Spleen (tissue), 11 donors: ENCODE measurements around the gene CD180. TPM values are rescaled to one million over a fixed set of nuclear protein-coding genes. Genes with fewer than 3 reads are reported as not detected.
A peak's percentile ranks its signal among the peaks of the same experiment; 100 is the strongest.

Source experiments
- DNase-seq: peaks from one replicate; pipeline ENCODE4 v3.0.0-alpha.2; 2020
- H3K27ac ChIP-seq, 8 donors: fragments of 200-600 bp; sonication (generic) in 7 of 8; 1 replicate in 4 of 8; 2 replicates in 4 of 8; pipeline versions ENCODE4 v1.5.0 to v1.8.0; 2016 to 2021; ENCODE audit warnings: inconsistent platforms in 4 of 8, mild to moderate bottlenecking in 4 of 8, moderate library complexity in 1 of 8
- H3K27me3 ChIP-seq, 7 donors: fragments of 200-600 bp; sonication (generic) in 6 of 7; replicated peaks in 1 of 7; 1 replicate in 4 of 7; 2 replicates in 3 of 7; pipeline versions ENCODE4 v1.5.0 to v1.8.0; 2016 to 2021; ENCODE audit warnings: inconsistent platforms in 3 of 7, mild to moderate bottlenecking in 1 of 7
- H3K36me3 ChIP-seq, 6 donors: fragments of 200-600 bp; sonication (generic) in 5 of 6; 1 replicate in 4 of 6; 2 replicates in 2 of 6; pipeline versions ENCODE4 v1.5.0 to v1.8.0; 2016 to 2021; ENCODE audit warnings: inconsistent platforms in 2 of 6
- H3K4me1 ChIP-seq, 6 donors: fragments of 200-600 bp; sonication (generic) in 5 of 6; 1 replicate in 3 of 6; 2 replicates in 3 of 6; pipeline versions ENCODE4 v1.5.0 to v1.8.0; 2016 to 2021; ENCODE audit warnings: inconsistent platforms in 3 of 6
- H3K4me3 ChIP-seq, 8 donors: fragments of 200-600 bp; sonication (generic) in 7 of 8; 1 replicate in 4 of 8; 2 replicates in 4 of 8; pipeline versions ENCODE4 v1.5.0 to v1.8.0; 2016 to 2021; ENCODE audit warnings: inconsistent platforms in 4 of 8, mild to moderate bottlenecking in 4 of 8, moderate library complexity in 2 of 8
- H3K9me3 ChIP-seq, 8 donors: fragments of 200-600 bp; sonication (generic) in 7 of 8; 1 replicate in 4 of 8; 2 replicates in 4 of 8; pipeline versions ENCODE4 v1.5.0 to v1.8.0; 2016 to 2021; ENCODE audit warnings: inconsistent platforms in 4 of 8
- CTCF ChIP-seq, 11 experiments: fragments of 200-600 bp in 7 of 11; fragments of 450-650 bp in 4 of 11; sonication (generic) in 4 of 11; IDR thresholded peaks in 8 of 11; conservative IDR thresholded peaks in 3 of 11; 1 replicate in 7 of 11; 2 replicates in 4 of 11; pipeline versions ENCODE4 v1.4.0 to v1.8.0; 2016 to 2021; ENCODE audit warnings: antibody characterized with exemption in 11 of 11, inconsistent platforms in 4 of 11, mild to moderate bottlenecking in 1 of 11
- POLR2A ChIP-seq, 3 donors: fragments of 450-650 bp; IDR thresholded peaks; one replicate each; pipeline ENCODE4 v1.5.1; 2017; ENCODE audit warnings: antibody characterized with exemption in 3 of 3, mild to moderate bottlenecking in 1 of 3
- POLR2AphosphoS5 ChIP-seq, 3 donors: sonication (generic); formaldehyde crosslinking; IDR thresholded peaks; one replicate each; pipeline ENCODE4 v1.5.1; 2017; ENCODE audit warnings: antibody characterized with exemption in 3 of 3
- WGBS, 5 donors: extraction: QIAGEN DNeasy Blood & Tissue Kit in 3 of 5; methylation state at CpG; one replicate each; pipeline versions ENCODE4 v1.1.5 to v1.1.7; 2013 to 2018; 5-methylcytosine and 5-hydroxymethylcytosine counted together
- intact Hi-C: fragments of 100-400 bp; cut with DNase I; formaldehyde crosslinking; loops from one replicate; pipeline ENCODE4 v1.15.0; 2023; ENCODE audit warnings: low total_unique reads
- polyA plus RNA-seq, 3 donors: library from polyadenylated mRNA; stranded (reverse); fragments of 200-250 nt; gene quantifications; one replicate each; pipeline ENCODE4 v1.2.1, GENCODE V29; 2013
- total RNA-seq, 7 donors: library from RNA; depleted of rRNA in 3 of 7; stranded (reverse); fragments of >200 nt in 3 of 7; fragmentation: NEBNext Ultra II Directional in 4 of 7; extraction: Animal tissue kit (Norgen Biotek cat#: 25700) in 4 of 7; gene quantifications; one replicate each; pipeline versions ENCODE4 v1.1.0 to v1.2.1, GENCODE V29; 2016 to 2021
- donor health status: healthy with polysubstance abuse.
- donor health status: DM: no; HTN: no; CAD: no; lungs with moderate emphysema.
- donor health status: DM: no; HTN: no; CAD: no.
- donor health status: Bipolar disorder and iron deficiency.
- donor health status: healthy.
- donor health status: DM: no; HTN: no; CAD: no.
- donor health status: DM: yes; HTN: yes; CAD: no.

Gene CD180
- total and polyA plus RNA-seq, 10 donors, result 11.6 to 39.2 (median 25.0) TPM

- WGBS, 5 donors, result 23 to 34% (median 33%) methylated on average over 2 of the region's 2 CpGs
- intact Hi-C loops, result no loop called here
- no peaks in the 10 kb centered on the region for H3K27me3 ChIP-seq
- peaks cover 6 to 97% (median 71%) of the 10 kb centered on the region in 6 donors for H3K4me1 ChIP-seq
- H3K36me3 ChIP-seq, result peaks cover 0 to 20% (median 0%) of the 10 kb centered on the region in 6 donors
- no peak for TF ChIP-seq POLR2AphosphoS5 (IDR thresholded peaks at IDR 0.05)
- no peak for TF ChIP-seq POLR2A (IDR thresholded peaks at IDR 0.05)
- TF ChIP-seq CTCF (IDR thresholded peaks at IDR 0.05 in 8 of 11, conservative IDR thresholded peaks at IDR 0.05 in 3 of 11), result no peak
- peak overlapping the region; percentile 12 to 77 (median 46) for H3K4me3 ChIP-seq
- H3K27ac ChIP-seq, result peak overlapping the region; percentile 3 to 88 (median 78)
- H3K9me3 ChIP-seq, result peaks cover 0 to 6% (median 0%) of the 10 kb centered on the region in 8 donors
- DNase-seq, result no peak
These were observed 3.2 kb downstream of the CD180 start for GRCh38 chr5:67193439-67193807.

GRCh38 chr5:67192719-67193438, 3.7 kb downstream of the CD180 start:
- intact Hi-C loops, result no loop called here
- no peak for TF ChIP-seq POLR2A (IDR thresholded peaks at IDR 0.05)
- no peak for TF ChIP-seq CTCF (IDR thresholded peaks at IDR 0.05 in 8 of 11, conservative IDR thresholded peaks at IDR 0.05 in 3 of 11)
- TF ChIP-seq POLR2AphosphoS5 (IDR thresholded peaks at IDR 0.05), result no peak
- Histone ChIP-seq H3K27ac (peak overlapping the region; percentile 3 to 88 (median 78)), H3K4me3 (peak overlapping the region in 7 of 8 donors; percentile 43 to 77 (median 48)), H3K4me1 (peaks cover 11 to 97% (median 71%) of the 10 kb centered on the region in 6 donors), H3K27me3 (no peaks in the 10 kb centered on the region), H3K36me3 (peaks cover 0 to 20% (median 0%) of the 10 kb centered on the region in 6 donors), H3K9me3 (peaks cover 0 to 6% (median 0%) of the 10 kb centered on the region in 8 donors)
- DNase-seq, result no peak
- 45 to 58% (median 55%) methylated on average over 9 of the region's 9 CpGs for WGBS, 5 donors

- no peak for DNase-seq
- Histone ChIP-seq H3K27me3 (no peaks in the 10 kb centered on the region), H3K9me3 (peaks cover 0 to 6% (median 0%) of the 10 kb centered on the region in 8 donors), H3K27ac (peak overlapping the region in 4 of 8 donors; percentile 26 to 79 (median 57)), H3K36me3 (peaks cover 0 to 21% (median 0%) of the 10 kb centered on the region in 6 donors), H3K4me1 (peaks cover 16 to 98% (median 79%) of the 10 kb centered on the region in 6 donors), H3K4me3 (peak overlapping the region in 1 of 8 donors; percentile 21)
- TF ChIP-seq POLR2A (IDR thresholded peaks at IDR 0.05) (no peak), CTCF (IDR thresholded peaks at IDR 0.05 in 8 of 11, conservative IDR thresholded peaks at IDR 0.05 in 3 of 11) (no peak), POLR2AphosphoS5 (IDR thresholded peaks at IDR 0.05) (no peak)
- WGBS, 5 donors, result 63 to 83% (median 76%) methylated on average over 5 of the region's 5 CpGs
- intact Hi-C loops, result no loop called here
These were observed 5.7 kb downstream of the CD180 start for GRCh38 chr5:67190861-67191260.

- H3K9me3 ChIP-seq, result peaks cover 0 to 6% (median 0%) of the 10 kb centered on the region in 8 donors
- H3K27ac ChIP-seq, result peak overlapping the region in 4 of 8 donors; percentile 49 to 79 (median 68)
- WGBS, 5 donors, result 65 to 85% (median 81%) methylated on average over 4 of the region's 4 CpGs
- H3K4me1 ChIP-seq, result peaks cover 16 to 98% (median 79%) of the 10 kb centered on the region in 6 donors
- peaks cover 0 to 26% (median 0%) of the 10 kb centered on the region in 6 donors for H3K36me3 ChIP-seq
- no peak for DNase-seq
- intact Hi-C loops, result no loop called here
- H3K27me3 ChIP-seq, result no peaks in the 10 kb centered on the region
- TF ChIP-seq CTCF (IDR thresholded peaks at IDR 0.05 in 8 of 11, conservative IDR thresholded peaks at IDR 0.05 in 3 of 11) (no peak), POLR2AphosphoS5 (IDR thresholded peaks at IDR 0.05) (no peak), POLR2A (IDR thresholded peaks at IDR 0.05) (no peak)
- peak overlapping the region in 1 of 8 donors; percentile 21 for H3K4me3 ChIP-seq
These were observed 6.2 kb downstream of the CD180 start for GRCh38 chr5:67190410-67190809.
